Measurements from ENCODE around the gene TRIM54.

Gene TRIM54

DNA sequence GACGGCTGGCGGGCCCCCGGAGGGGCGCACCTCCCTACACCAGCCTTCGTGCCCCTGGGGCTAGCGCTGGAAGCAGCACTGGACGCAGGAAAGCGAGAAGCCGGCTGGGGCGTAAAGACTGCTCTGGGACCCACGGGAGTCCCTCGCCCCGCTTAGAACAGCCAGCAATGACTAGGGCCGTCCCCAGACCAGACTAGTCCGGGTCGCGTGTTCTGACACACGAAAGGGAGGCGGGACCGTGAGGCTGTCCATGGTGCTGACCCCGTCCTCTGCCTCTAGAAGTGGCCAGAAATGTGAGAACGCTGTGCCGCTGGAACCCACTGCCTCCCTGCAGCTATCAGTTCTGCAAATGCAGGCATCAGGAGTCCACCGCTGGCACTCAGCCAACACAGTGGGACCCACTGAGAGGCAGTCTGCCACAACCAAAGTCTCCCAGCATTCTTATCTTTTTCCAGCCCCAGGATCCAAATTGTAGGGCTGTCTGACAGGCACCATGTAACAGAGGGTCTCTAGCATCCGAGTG is 26.2 kb downstream of the TRIM54 start, which contains the start of gene UCN:
TSS of gene UCN (minus strand) at position 87 of the 523 bp plus-strand sequence. CDS start 550 bp downstream, outside the sequence.
- no peak within 1 kb of the TSS for H3K4me3 ChIP-seq (ENCODE audit: control insufficient read depth, low read depth, low read length)
- no peak for DNase-seq (ENCODE audit: low read depth)
- TF ChIP-seq, protein P1, sequence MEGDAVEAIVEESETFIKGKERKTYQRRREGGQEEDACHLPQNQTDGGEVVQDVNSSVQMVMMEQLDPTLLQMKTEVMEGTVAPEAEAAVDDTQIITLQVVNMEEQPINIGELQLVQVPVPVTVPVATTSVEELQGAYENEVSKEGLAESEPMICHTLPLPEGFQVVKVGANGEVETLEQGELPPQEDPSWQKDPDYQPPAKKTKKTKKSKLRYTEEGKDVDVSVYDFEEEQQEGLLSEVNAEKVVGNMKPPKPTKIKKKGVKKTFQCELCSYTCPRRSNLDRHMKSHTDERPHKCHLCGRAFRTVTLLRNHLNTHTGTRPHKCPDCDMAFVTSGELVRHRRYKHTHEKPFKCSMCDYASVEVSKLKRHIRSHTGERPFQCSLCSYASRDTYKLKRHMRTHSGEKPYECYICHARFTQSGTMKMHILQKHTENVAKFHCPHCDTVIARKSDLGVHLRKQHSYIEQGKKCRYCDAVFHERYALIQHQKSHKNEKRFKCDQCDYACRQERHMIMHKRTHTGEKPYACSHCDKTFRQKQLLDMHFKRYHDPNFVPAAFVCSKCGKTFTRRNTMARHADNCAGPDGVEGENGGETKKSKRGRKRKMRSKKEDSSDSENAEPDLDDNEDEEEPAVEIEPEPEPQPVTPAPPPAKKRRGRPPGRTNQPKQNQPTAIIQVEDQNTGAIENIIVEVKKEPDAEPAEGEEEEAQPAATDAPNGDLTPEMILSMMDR (IDR thresholded peaks at IDR 0.05; ENCODE audit: control insufficient read depth, insufficient read depth, low read depth, low read length, missing control alignments): no peak

DNA sequence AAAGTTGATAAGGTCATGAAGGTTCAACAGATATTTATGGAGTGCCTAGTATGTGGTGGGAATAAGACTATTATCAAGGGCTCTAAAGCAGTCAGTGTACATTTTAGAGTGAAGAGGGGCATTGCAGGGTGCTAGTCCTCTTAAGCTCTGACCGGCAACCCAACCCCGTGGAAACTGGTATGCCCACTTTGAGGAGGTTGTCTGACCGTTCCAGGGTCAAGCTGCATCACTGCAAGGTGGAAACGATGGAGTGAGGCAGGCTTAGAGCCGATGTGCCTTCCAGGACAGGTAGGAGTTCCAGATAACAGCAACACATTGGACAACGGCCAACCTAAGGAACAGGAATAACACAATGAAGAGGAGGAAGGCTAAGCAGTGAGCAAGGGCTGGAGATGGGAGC is 27.4 kb downstream of the TRIM54 start:
- no peak overlapping the region for H3K4me3 ChIP-seq (ENCODE audit: control insufficient read depth, low read depth, low read length)
- TF ChIP-seq, protein P1 (IDR thresholded peaks at IDR 0.05; ENCODE audit: control insufficient read depth, insufficient read depth, low read depth, low read length, missing control alignments): no peak
- DNase-seq (ENCODE audit: low read depth): no peak

DNA sequence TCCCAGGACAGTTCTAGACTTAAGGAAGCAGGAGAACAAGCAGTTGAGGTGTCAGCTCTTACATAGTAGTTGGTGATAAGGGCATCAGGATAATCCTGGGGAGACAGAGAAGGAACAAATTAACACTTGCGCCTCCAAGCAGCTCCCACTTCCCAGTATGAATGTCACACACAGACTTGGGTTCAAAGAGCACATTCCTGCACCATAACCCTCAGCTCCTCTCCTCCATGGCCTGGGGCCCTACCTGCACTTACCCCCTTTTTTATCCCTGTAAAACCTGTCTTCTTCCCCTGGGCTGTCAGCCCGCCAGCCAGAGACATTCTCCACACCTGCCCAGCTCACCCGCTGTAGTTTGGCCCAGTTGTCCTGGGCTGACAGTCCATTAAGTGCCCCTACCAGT is 29.9 kb downstream of the TRIM54 start:
- no peak for DNase-seq (ENCODE audit: low read depth)
- TF ChIP-seq, protein P1 (IDR thresholded peaks at IDR 0.05; ENCODE audit: control insufficient read depth, insufficient read depth, low read depth, low read length, missing control alignments): no peak
- H3K4me3 ChIP-seq (ENCODE audit: control insufficient read depth, low read depth, low read length): no peak overlapping the region

DNA sequence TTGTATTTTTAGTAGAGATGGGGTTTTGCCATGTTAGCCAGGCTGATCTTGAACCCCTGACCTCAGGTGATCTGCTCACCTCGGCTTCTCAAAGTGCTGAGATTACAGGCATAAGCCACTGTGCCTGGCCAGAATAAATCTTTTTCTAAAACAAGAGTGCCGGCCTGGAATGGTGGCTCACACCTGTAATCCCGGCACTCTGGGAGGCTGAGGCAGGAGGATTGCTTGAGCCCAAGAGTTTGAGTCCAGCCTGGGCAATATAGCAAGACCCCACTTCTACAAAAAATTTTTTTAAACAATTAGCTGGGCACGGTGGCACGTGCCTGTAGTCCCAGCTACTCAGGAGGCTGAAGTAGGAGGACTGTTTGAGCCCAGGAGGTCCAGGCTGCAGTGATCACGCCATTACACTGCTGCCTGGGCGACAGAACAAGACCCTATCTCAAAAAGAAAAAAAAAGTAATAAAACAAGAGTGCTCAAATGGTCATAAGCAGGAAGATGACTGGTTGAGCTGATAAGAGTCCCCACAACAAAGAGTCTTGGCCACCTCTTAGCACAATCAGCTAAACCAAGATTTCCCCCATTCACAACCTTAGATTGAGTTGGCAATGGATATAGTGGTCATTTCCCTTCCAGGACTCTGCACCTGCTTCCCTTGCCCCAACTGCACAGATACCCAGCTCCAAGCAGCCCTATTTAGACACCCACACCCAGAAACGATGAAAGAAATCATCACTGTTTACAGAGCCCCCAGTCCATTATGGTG is 31.8 kb downstream of the TRIM54 start:
- TF ChIP-seq, protein P1 (IDR thresholded peaks at IDR 0.05; ENCODE audit: control insufficient read depth, insufficient read depth, low read depth, low read length, missing control alignments): no peak
- no peak overlapping the region for H3K4me3 ChIP-seq (ENCODE audit: control insufficient read depth, low read depth, low read length)
- no peak for DNase-seq (ENCODE audit: low read depth)

- DNase-seq (ENCODE audit: low read depth): no peak
- TF ChIP-seq, protein P1 (IDR thresholded peaks at IDR 0.05; ENCODE audit: control insufficient read depth, insufficient read depth, low read depth, low read length, missing control alignments): no peak
- no peak overlapping the region for H3K4me3 ChIP-seq (ENCODE audit: control insufficient read depth, low read depth, low read length)
These were observed 32.5 kb downstream of the TRIM54 start for GRCh38 chr2:27314709-27315108.

GRCh38 chr2:27315122-27315521 is 32.9 kb downstream of the TRIM54 start:
- DNase-seq (ENCODE audit: low read depth): no peak
- TF ChIP-seq, protein P1 (IDR thresholded peaks at IDR 0.05; ENCODE audit: control insufficient read depth, insufficient read depth, low read depth, low read length, missing control alignments): no peak
- H3K4me3 ChIP-seq (ENCODE audit: control insufficient read depth, low read depth, low read length): no peak overlapping the region
